ENCODE results near the gene ADGRL3.
"Not testable (repeated sequence)": the region's sequence is repeated elsewhere in the genome, so short reads cannot be mapped to it uniquely, and the experiment has no call there.

Gene ADGRL3

GRCh38 chr4:61924131-61924530 lies 724.0 kb downstream of the ADGRL3 start:
- no peak for DNase-seq

GRCh38 chr4:61933527-61933926 lies 733.4 kb downstream of the ADGRL3 start:
- DNase-seq = no peak

GRCh38 chr4:61934198-61934597 lies 734.1 kb downstream of the ADGRL3 start:
- no peak for DNase-seq

- no peak for DNase-seq
These were observed 738.2 kb downstream of the ADGRL3 start for GRCh38 chr4:61938250-61938846.

- DNase-seq = no peak
These were observed 750.5 kb downstream of the ADGRL3 start for GRCh38 chr4:61950625-61951024.

GRCh38 chr4:61953386-61953785 lies 753.3 kb downstream of the ADGRL3 start:
- DNase-seq = no peak

- DNase-seq = no peak
These were observed 758.5 kb downstream of the ADGRL3 start for GRCh38 chr4:61958591-61958990.

- DNase-seq = no peak
These were observed 759.0 kb downstream of the ADGRL3 start for GRCh38 chr4:61959087-61959486.

- no peak for DNase-seq
These were observed 784.3 kb downstream of the ADGRL3 start for GRCh38 chr4:61984260-61984909.

- DNase-seq = no peak
These were observed 785.3 kb downstream of the ADGRL3 start for GRCh38 chr4:61985426-61985825.

GRCh38 chr4:61986929-61987328 lies 786.8 kb downstream of the ADGRL3 start:
- DNase-seq = not testable (repeated sequence)

GRCh38 chr4:61992351-61992750 lies 792.2 kb downstream of the ADGRL3 start:
- DNase-seq = peak; percentile 31

- no peak for DNase-seq
These were observed 793.9 kb downstream of the ADGRL3 start for GRCh38 chr4:61994036-61994435.

GRCh38 chr4:61995717-61996340 lies 795.7 kb downstream of the ADGRL3 start:
- no peak for DNase-seq

- DNase-seq = no peak
These were observed 796.8 kb downstream of the ADGRL3 start for GRCh38 chr4:61996943-61997342.

- DNase-seq = no peak
These were observed 797.7 kb downstream of the ADGRL3 start for GRCh38 chr4:61997831-61998230.

- DNase-seq = peak; percentile 1
These were observed 803.6 kb downstream of the ADGRL3 start for GRCh38 chr4:62003695-62004094.

- DNase-seq = no peak
These were observed 804.8 kb downstream of the ADGRL3 start for GRCh38 chr4:62004881-62005280.

GRCh38 chr4:62006108-62006507 lies 806.0 kb downstream of the ADGRL3 start:
- DNase-seq = no peak

GRCh38 chr4:62015043-62015739 lies 815.1 kb downstream of the ADGRL3 start:
- no peak for DNase-seq

- DNase-seq = no peak
These were observed 818.4 kb downstream of the ADGRL3 start for GRCh38 chr4:62018537-62018936.

GRCh38 chr4:62023633-62024032 lies 823.5 kb downstream of the ADGRL3 start:
- no peak for DNase-seq

GRCh38 chr4:62028745-62029144 lies 828.6 kb downstream of the ADGRL3 start:
- no peak for DNase-seq

- no peak for DNase-seq
These were observed 830.8 kb downstream of the ADGRL3 start for GRCh38 chr4:62030958-62031357.
